Measurements from ENCODE around the gene DMXL2.
A peak's percentile ranks its signal among the peaks of the same experiment; 100 is the strongest.
"Not testable (repeated sequence)": the region's sequence is repeated elsewhere in the genome, so short reads cannot be mapped to it uniquely, and the experiment has no call there.

DMXL2 gene

DNA sequence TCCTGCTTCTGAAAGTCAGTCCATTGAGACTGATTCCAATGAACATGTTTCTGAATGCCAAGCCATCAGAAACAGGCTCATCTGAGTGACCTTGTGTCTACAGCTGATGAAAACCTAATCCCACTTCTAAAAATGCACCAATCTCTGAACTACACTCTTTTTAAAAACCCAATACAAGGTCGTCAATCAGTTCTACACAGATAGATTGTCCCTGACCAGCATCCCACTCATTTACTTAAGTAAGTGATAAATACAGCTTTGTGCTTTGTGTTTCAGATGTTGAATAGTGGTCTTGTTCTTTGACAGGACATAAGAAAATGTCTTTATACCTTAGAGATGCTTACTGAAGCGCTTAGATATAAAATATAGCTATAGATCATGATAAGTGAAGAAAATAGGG lies 38.5 kb upstream of the DMXL2 start:
- DNase-seq (ENCODE audit: low read depth in 2 of 2): no peak
- H3K4me3 ChIP-seq (replicated peaks in 1 of 2; ENCODE audit: low read depth in 2 of 2, low read length in 2 of 2): no peak overlapping the region
- TF ChIP-seq CTCF (IDR thresholded peaks at IDR 0.05; ENCODE audit: low read depth, low read length): no peak

DNA sequence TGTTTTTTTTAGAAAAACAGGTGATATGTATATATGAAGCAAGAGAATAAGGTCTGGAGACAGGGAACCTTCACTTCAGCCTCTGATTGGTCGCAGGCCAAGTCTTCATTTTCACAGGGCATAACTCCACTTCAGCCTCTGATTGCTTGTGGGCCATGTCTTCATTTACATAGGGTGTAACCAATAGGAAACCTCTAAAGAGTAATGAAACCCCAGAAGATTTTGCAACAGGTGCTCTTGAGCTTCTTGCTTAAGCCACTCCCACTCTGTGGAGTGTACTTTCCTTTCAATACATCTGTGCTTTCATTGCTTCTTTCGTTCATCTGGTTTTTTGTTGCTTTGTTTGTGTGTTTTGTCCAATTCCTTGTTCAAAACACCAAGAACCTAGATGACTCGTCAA lies 36.1 kb upstream of the DMXL2 start:
- TF ChIP-seq CTCF (IDR thresholded peaks at IDR 0.05; ENCODE audit: low read depth, low read length): no peak
- DNase-seq (ENCODE audit: low read depth in 2 of 2): no peak
- H3K4me3 ChIP-seq (replicated peaks in 1 of 2; ENCODE audit: low read depth in 2 of 2, low read length in 2 of 2): no peak overlapping the region

DNA sequence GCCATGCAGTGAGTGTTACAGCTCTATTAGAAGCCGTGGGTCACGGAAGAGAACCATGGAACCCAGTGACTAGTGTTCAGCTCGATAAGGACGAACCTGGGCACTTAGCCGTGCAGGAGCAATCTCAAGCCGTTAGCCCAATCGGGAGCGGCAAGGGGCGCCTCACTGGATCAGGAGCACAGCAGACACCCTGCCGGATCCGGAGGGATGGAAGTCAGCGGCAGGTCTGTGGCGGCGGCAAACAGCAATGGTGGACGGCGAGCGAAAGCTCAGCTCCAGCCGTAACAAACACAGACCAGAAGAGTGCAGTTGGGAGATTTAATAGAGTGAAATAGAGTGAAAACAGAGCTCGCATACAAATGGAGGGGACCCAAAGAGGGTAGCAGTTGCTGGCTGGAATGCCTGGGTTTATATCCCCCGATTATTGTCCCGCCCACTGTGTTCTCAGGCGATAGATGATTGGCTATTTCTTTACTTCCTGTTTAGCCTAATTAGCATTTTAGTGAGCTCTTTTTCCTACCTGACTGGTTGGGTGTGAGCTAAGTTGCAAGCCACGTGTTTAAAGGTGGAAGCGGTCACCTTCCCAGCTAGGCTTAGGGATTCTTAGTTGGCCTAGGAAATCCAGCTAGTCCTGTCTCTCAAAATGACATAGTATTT lies 33.0 kb upstream of the DMXL2 start:
- H3K4me3 ChIP-seq (replicated peaks in 1 of 2; ENCODE audit: low read depth in 2 of 2, low read length in 2 of 2); DNase-seq (ENCODE audit: low read depth in 2 of 2): not testable (repeated sequence)

DNA sequence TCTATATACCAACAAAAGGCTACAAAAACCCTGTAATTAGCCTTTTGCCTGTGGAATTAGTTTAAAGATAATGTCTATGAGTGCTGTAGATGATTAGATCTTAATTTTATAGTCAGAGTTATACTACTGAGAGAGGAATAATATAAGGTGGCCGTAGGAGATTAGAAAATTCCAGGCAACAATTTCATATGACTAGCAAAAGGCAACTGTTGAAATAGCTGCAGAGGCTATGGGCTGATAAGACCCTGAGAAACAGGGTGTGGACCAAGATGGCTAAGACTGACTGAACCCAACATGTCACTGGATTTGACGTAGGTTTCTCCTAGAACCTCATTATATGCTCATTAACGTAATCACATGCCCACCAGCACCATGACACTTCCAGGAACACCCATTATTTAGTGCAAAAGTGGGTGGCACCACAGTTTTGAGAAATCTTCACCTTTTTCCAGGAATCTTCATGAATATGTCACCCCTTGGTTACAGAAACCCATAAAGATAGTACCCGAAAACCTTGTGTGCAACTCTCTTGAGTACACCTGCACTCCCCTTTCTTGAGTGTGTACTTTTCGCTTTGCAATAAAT lies 29.6 kb upstream of the DMXL2 start:
- no peak for TF ChIP-seq CTCF (IDR thresholded peaks at IDR 0.05; ENCODE audit: low read depth, low read length)
- no peak for DNase-seq (ENCODE audit: low read depth in 2 of 2)
- H3K4me3 ChIP-seq (replicated peaks in 1 of 2; ENCODE audit: low read depth in 2 of 2, low read length in 2 of 2): no peak overlapping the region

DNA sequence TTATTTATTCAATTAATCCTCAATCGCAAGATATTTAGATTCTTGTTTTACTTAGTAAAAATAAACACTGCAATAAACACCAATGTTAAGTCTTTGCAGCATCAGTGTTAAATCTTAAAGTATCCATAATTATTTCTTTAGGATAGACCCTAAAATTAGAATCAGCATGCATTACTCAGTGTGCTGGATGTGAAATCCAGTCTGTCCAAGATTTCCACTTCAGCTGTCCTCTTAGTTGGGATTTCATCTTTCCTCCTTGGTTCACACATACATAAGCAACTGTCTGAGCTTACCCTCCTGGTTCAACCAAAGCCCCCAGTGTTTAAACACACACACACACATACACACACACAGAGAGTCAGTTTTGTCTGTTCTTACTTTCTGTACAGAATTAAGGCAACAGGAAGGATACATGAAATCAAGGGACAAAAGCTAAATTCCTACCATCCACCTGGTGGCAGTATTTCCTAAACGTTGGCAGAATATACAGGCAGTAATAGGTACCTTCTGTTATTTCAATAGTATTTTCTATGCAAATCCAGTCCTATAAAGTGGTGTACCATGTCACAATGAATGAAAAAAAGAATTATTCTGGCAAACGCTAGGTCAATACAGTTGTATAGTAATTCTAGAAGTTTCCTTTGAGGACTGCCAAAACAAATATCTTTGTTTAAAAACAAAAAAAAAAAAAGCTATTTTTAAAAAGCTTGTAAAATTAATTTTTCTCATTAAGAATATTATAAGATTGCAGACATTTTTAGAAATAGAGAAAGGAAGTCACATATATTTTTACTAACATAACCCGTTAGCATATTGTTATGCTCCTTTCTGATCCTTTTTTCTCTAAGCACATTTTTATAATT lies 27.3 kb upstream of the DMXL2 start:
- H3K4me3 ChIP-seq (replicated peaks in 1 of 2; ENCODE audit: low read depth in 2 of 2, low read length in 2 of 2): no peak overlapping the region
- TF ChIP-seq CTCF (IDR thresholded peaks at IDR 0.05; ENCODE audit: low read depth, low read length): peak; percentile 69
- DNase-seq (ENCODE audit: low read depth in 2 of 2): peak; percentile 87

DNA sequence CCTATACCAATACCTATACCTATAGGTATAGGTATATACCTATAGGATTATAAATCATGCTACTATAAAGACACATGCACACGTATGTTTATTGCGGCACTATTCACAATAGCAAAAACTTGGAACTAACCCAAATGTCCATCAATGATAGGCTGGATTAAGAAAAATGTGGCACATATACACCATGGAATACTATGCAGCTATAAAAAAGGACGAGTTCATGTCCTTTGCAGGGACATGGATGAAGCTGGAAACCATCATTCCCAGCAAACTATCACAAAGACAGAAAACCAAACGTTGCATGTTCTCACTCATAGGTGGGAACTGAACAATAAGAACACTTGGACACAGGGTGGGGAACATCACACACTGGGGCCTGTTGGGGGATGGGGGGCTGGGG lies 26.1 kb upstream of the DMXL2 start:
- not testable (repeated sequence) for DNase-seq (ENCODE audit: low read depth in 2 of 2); H3K4me3 ChIP-seq (replicated peaks in 1 of 2; ENCODE audit: low read depth in 2 of 2, low read length in 2 of 2)

DNA sequence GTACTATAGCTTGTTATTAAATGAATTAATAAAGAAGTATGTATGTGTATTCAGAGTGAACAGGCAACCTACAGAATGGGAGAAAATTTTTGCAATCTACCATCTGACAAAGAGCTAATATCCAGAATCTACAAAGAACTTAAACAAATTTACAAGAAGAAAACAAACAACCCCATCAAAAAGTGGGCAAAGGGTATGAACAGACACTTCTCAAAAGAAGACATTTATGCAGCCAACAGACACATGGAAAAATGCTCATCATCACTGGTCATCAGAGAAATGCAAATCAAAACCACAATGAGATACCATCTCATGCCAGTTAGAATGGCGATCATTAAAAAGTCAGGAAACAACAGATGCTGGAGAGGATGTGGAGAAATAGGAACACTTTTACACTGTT lies 25.5 kb upstream of the DMXL2 start:
- not testable (repeated sequence) for DNase-seq (ENCODE audit: low read depth in 2 of 2); H3K4me3 ChIP-seq (replicated peaks in 1 of 2; ENCODE audit: low read depth in 2 of 2, low read length in 2 of 2)

DNA sequence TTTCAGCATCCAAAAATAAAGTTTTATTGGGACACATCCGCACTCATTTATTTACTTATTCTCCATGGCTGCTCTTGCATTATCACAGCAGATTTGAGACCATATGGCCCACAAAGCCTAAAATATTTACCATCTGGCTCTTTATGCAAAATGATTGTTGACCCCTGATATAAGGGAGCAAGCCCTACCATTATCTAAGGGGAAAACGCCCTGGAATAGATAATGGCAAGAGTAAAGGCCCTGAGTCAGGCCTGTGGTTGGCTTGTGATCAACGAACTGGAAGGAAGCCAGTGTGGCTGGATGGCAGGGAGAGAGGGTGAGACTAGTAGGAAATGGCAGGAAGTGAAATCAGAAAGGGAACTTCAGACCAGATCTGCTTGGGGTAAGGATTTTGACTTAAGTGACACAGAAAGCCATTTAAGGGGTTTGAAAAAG lies 24.6 kb upstream of the DMXL2 start:
- peak; percentile 64 to 71 for DNase-seq (ENCODE audit: low read depth in 2 of 2)
- no peak for TF ChIP-seq CTCF (IDR thresholded peaks at IDR 0.05; ENCODE audit: low read depth, low read length)
- H3K4me3 ChIP-seq (replicated peaks in 1 of 2; ENCODE audit: low read depth in 2 of 2, low read length in 2 of 2): no peak overlapping the region

Data from cardiac fibroblast (primary cell).